Measurements from ENCODE around the gene MZF1. TPM values are rescaled to one million over a fixed set of nuclear protein-coding genes. Genes with fewer than 3 reads are reported as not detected.

MZF1 gene
- total and polyA plus RNA-seq, 9 of the 15 experiments (the other 6 are each of a cell fraction or from before 2014, with no cell fraction given), result 0.31 to 29.3 (median 11.5) TPM

GRCh38 chr19:58558623-58559274 is 14.4 kb downstream of the MZF1 start (continued):
- TF ChIP-seq ATF1 (CRISPR knock-in tag; IDR thresholded peaks at IDR 0.05) (no peak), ATF1 (tag; IDR thresholded peaks at IDR 0.05) (peak; percentile 92), NFXL1 (CRISPR knock-in tag; IDR thresholded peaks at IDR 0.05) (no peak), ARID4B (CRISPR knock-in tag; IDR thresholded peaks at IDR 0.05) (peak; percentile 7), SPI1 (IDR thresholded peaks at IDR 0.05; ENCODE audit: borderline replicate concordance, low read depth, low read length) (no peak), NR0B1 (IDR thresholded peaks at IDR 0.05; ENCODE audit: partially characterized antibody) (no peak), CBFA2T3 (IDR thresholded peaks at IDR 0.05) (no peak), BRF2 (IDR thresholded peaks at IDR 0.05; ENCODE audit: borderline replicate concordance, insufficient read depth, insufficient read length) (no peak), TAF15 (IDR thresholded peaks at IDR 0.05; ENCODE audit: low read depth, low read length) (no peak), ZBTB17 (CRISPR knock-in tag; IDR thresholded peaks at IDR 0.05) (peak; percentile 22; the same call in 1 of the 2 replicates), ETV1 (tag; conservative IDR thresholded peaks at IDR 0.05; ENCODE audit: low read depth) (no peak), ZBTB1 (CRISPR knock-in tag; IDR thresholded peaks at IDR 0.05; ENCODE audit: borderline replicate concordance, low read depth) (0 out of 2 replicates have a peak, but pooled peaks have one; percentile 64), SMC3 (conservative IDR thresholded peaks at IDR 0.05; ENCODE audit: insufficient read depth, low read depth, low read length) (0 out of 2 replicates have a peak, but pooled peaks have one; percentile 3), JUND (IDR thresholded peaks at IDR 0.05; ENCODE audit: borderline replicate concordance, low read depth, low read length) (peak; percentile 41; the same call in 1 of the 2 replicates), JUND (tag; IDR thresholded peaks at IDR 0.05; ENCODE audit: borderline replicate concordance, low read depth, low read length) (peak; percentile 23; the same call in 1 of the 3 replicates), HMG20A (CRISPR knock-in tag; conservative IDR thresholded peaks at IDR 0.05) (no peak), CREB1 (IDR thresholded peaks at IDR 0.05) (peak; percentile 91), CREB1 (CRISPR knock-in tag; IDR thresholded peaks at IDR 0.05) (peak; percentile 92), TCFL5 (CRISPR knock-in tag; conservative IDR thresholded peaks at IDR 0.05) (no peak), XRCC5 (IDR thresholded peaks at IDR 0.05; ENCODE audit: low read depth, low read length) (no peak), TOE1 (IDR thresholded peaks at IDR 0.05; ENCODE audit: borderline replicate concordance) (no peak), TOE1 (CRISPR knock-in tag; IDR thresholded peaks at IDR 0.05; ENCODE audit: borderline replicate concordance, low read depth) (no peak), BRD9 (IDR thresholded peaks at IDR 0.05; ENCODE audit: low read depth, partially characterized antibody) (no peak), HCFC1 (IDR thresholded peaks at IDR 0.05; ENCODE audit: low read depth, low read length) (peak; percentile 85)

Data from K562 (cell line).